Stimulated activated CD4-positive, alpha-beta T cell treated with anti-CD3 and anti-CD28 coated beads, Interleukin-1b, Interleukin-23, amount 100 ng/mL, for 4 hours (primary cell): ENCODE measurements around the gene GRIN1.

Experiments used
- DNase-seq, 2 donors: peaks; one replicate each; pipeline ENCODE4 v3.0.0-alpha.2; 2020; ENCODE audit warnings: low read depth in 2 of 2

Gene GRIN1

DNA sequence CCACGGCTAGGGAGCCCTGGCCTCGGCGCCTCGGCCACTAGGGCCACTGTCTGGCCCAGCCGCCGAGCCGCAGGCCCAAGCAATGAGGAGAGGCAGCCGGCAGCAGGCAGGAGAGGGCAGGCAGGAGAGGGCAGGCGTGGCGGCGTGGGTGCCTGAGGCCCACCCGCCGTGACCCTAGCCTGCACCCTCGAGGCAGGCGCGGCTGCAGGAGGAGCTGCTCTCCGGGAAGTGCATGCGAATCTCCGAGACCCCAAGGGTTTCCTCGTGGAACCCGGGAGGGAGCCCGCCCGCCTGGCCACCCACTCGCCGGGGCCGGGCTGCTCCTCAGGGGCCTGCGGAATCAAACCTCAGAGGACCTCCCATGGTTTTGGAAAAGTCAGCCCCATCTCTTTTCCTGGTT lies 9.3 kb downstream of the GRIN1 start:
- DNase-seq: no peak

DNA sequence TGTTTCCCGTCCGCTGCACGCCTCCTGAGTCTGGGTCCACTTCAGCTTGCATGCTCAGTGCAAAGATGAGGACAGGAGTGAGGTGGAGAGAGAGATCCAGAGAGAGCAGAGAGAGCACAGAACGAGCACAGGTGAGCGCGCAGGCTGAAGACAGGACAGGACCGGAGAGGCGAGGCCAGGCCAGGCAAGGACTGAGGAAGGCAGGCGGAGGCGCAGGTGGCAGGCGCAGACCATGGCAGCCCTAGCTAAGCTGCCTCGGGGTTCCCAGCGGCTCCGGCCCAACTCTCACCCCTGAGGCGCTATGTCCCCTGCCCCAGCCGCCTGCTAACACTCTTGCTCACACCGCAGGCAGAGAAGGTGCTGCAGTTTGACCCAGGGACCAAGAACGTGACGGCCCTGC lies 9.7 kb downstream of the GRIN1 start:
- DNase-seq: no peak

DNA sequence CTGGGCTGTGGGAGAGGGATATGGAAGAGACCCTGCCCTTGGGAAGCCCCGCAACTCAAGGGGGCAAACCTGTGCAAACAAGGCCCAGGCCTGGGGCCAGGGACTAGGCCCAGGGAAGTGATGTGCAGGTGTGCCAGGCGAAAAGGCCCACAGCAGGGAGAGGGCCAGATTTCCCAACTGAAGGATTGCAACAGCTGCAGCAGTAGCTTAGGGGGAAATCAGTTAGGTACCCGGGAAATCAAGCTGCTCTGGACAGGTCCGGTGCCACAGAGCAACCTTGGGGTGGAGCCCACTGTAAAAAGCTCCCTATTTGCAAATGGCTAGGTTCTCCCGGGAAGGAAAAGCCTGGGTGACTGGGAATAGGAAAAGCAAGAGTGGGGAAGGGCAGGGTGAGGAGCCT lies 10.4 kb downstream of the GRIN1 start:
- DNase-seq: no peak

DNA sequence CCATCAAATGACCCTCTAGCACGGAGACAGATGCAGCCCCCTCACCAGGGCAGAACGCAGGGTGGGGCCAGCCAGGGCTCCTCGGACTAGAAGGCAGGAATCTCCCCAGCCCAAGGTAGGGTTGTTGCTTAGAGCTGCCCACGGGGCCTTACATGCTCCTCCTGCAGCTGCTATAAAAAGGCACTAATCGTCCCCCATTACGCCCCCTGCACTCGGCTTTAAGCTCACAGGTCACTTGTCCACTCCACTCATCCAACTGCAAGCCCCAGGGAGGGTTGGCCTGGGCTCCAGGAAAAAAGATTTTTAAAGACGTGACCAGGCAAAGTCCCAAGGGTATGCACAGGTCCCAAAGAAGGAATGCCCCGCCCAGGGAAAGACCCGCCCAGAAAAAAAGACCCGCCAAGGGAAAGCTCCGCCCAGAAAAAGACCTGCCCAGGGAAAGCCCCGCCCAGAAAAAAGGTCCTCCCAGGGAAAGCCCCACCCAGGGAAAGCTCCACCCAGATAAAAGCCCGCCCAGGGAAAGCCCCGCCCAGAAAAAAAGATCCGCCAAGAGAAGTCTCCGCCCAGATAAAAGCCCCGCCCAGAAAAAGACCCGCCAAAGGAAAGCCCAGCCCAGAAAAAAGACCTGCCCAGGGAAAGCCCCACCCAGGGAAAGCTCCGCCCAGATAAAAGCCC lies 11.1 kb downstream of the GRIN1 start:
- DNase-seq: no peak

DNA sequence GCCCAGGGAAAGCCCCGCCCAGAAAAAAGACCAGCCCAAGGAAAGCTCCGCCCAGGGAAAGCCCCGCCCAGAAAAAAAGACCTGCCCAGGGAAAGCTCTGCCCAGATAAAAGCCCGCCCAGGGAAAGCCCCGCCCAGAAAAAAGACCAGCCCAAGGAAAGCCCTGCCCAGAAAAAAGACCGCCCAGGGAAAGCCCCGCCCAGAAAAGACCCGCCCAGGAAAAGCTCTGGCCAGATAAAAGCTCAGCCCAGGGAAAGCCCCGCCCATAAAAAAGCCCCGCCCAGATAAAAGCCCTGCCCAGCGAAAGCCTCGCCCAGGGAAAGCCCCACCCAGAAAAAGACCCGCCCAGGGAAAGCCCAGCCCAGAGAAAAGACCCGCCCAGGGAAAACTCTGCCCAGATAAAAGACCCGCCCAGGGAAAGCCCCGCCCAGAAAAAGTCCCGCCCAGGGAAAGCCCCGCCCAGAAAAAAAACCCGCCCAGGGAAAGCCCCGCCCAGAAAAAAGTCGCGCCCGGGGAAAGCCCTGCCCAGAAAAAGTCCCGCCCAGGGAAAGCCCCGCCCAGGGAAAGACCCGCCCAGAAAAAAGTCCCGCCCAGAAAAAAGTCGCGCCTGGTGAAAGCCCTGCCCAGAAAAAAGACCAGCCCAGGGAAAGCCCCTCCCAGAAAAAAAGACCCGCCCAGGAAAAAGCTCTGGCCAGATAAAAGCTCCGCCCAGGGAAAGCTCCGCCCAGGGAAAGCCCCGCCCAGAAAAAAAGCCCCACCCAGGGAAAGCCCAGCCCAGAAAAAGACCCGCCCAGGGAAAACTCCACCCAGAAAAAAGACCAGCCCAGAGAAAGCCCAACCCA lies 11.9 kb downstream of the GRIN1 start:
- peak in 1 of 2 donors; percentile 54 for DNase-seq

DNA sequence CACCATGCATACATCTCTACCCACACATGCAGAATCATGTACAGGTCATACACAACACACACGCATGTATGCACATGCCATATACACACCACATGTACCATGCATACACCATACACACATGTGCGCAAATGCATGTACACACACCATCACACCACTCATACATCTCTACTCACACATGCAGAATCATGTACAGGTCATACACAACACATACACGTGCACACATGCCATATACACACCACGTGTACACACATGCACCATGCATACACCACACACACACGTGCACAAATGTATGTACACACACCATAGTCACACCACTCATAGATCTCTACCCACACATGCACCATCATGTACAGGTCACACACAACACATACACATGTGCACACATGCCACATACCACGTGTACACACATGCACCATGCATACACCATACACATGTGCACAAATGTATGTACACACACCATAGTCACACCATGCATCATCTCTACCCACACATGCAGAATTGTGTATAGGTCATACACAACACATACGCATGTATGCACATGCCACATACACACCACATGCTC lies 14.0 kb downstream of the GRIN1 start:
- no peak for DNase-seq

DNA sequence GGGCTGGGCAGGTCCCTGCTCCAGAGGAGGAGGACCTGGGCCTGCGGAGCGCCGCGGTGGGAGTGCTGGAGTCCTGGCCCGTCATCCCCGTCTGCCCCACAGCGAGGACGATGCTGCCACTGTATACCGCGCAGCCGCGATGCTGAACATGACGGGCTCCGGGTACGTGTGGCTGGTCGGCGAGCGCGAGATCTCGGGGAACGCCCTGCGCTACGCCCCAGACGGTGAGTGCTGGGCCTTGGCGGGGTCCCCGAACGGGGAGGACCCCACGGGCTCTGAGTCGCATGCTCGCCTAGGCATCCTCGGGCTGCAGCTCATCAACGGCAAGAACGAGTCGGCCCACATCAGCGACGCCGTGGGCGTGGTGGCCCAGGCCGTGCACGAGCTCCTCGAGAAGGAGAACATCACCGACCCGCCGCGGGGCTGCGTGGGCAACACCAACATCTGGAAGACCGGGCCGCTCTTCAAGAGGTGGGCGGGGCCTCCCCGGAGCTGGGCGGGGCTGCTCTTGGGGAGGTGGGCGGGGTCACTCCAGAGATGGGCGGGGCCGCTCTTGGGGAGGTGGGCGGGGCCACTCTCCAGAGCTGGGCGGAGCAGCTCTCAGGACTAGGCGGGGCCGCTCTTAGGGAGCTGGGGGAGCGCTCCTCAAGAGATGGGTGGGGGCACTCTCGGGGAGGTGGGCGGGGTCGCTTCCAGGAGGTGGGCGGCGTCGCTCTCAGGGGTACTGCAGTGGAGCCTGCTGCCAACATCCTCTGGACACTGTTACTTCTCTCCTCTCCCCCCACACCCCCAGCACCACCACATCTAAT lies 17.8 kb downstream of the GRIN1 start:
- peak; percentile 59 to 62 for DNase-seq

DNA sequence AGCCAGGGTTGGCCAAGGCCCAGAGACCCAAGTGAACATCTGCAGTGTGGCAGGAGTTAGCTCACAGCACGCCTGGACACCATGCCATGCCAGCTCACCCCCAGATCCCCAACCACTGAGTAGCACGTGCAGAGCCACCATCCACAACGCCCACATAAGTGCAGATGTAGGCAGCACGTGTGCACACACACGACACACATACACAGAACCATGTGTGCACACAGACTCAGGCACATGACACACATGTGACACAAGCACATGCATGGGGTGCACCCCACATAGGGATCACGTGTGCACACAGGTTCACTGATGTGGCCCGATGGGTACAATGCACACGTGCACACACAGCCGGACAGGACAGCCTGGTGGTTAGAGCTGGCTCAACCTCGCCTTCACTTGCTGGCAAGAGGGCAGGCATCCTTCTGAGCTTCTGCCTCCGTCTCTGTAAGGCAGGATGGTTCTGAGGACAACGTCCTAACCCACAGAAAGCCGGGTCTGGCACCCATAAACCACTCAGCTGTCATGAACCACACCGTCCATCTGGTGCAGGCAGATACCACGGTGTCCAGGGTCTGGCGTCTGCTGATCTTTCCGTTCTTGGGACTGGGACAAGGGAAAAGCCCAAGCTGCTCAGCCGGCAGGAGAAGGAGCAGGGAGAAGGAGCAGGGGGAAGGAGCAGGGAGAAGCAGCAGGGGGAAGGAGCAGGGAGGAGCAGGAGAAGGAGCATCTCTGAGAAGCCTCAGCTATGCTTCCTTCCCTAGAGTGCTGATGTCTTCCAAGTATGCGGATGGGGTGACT lies 18.9 kb downstream of the GRIN1 start:
- DNase-seq: no peak

DNA sequence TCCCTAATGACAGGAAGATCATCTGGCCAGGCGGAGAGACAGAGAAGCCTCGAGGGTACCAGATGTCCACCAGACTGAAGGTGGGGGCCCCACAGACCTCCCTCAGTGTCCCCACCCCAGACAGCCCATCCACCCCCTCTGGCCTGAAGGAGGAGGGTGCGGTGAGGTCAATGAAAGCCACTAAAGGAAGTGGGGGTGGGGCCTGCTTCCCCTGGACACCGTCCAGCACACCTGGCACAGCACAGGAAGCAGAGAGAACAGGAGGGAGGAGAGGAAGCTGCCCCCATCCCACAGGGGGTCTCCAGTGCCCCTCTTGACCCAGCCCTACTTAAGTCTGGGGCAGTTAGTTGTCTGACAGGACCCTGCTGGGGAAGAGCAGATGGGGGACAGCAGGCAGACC lies 19.7 kb downstream of the GRIN1 start:
- no peak for DNase-seq

DNA sequence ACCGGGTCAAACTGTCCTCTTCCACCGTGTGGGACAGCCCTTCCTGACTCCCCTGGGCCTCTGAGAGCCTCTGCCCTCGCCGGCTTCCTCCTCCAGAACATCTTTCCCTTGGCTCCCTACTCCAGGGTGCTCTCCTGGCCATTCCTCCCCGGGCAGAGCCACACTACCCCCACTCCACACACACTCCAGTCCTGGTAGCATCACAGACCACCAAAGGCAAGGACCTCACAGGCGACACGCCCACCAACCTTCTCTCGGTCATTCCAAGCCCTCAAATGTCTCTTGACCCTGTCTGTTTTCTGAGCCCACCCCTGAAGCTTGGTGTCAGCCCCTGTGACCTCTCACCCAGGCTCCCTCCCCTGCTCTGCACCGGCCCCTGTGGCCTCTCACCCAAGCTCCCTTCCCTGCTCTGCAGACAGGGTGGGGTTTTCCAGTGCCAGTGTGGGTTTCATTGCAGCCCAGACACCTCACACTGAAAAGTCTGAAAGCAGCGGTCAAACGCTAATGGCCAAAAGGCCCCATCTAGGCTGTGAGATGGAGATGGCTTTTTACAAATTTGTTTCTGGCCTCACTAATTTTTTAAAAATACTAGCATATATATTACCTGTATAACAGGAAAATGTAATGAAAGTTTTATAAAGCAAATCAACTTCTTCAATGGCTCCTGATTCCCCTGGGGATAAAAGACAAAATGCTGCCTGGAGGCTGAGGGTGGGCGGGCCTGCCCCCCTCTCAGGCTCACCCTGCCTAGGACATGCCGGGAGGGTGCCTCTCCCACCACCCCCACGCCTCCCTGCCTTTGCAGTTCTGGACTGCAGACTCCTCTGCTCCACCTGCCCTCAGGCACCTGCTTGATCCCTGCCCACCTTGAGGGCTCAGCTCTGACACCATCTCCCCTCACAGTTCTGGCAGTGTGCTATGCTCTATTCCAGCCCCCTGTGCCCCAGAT lies 20.4 kb downstream of the GRIN1 start:
- DNase-seq: no peak

DNA sequence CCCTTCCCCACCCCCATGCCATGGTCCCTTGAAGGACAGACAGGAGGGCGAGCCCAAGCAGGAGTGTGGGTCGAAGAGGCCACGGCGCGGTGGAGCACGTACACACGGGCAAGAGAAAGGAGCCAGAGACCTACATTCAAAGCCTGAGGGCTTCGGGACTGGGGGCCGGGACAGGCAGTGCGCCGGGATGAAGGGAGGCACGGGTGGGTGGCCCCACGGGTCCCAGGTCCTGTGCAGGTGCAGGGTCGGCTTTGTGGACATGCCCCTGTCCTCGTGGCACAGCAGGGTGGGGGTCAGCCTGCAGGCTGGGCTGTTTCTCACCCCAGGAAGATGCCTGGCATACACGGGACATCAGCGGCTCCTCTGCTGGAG lies 21.1 kb downstream of the GRIN1 start:
- no peak for DNase-seq

DNA sequence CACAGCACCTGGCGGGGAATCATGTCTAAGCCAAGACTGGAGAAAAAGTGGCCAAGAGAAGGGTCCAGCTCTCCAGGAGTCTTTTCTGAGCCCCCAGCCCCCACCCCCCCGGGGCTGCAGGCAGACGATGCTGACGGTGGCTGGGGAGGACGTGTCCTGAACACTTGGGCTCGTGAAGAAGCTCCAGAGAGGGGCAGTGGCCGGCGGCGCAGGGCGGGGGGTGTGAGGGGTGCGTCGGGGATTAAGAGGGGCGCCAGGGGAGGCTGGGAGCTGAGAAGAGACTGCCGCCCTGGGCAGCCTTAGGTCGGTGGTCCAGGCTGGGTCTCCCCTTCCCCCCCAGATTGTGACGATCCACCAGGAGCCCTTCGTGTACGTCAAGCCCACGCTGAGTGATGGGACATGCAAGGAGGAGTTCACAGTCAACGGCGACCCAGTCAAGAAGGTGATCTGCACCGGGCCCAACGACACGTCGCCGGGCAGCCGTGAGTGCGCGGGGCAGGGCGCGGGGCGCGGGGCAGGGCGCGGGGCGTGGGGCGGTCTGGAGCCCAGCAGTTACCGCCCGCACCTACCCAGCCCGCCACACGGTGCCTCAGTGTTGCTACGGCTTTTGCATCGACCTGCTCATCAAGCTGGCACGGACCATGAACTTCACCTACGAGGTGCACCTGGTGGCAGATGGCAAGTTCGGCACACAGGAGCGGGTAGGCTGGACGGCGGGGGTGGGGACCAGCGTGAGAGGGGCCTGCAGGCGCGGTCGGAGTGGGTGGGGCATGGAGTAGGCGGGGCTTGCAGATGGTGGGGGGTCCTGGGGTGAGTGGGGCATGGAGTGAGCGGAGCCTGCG lies 22.0 kb downstream of the GRIN1 start:
- no peak for DNase-seq

DNA sequence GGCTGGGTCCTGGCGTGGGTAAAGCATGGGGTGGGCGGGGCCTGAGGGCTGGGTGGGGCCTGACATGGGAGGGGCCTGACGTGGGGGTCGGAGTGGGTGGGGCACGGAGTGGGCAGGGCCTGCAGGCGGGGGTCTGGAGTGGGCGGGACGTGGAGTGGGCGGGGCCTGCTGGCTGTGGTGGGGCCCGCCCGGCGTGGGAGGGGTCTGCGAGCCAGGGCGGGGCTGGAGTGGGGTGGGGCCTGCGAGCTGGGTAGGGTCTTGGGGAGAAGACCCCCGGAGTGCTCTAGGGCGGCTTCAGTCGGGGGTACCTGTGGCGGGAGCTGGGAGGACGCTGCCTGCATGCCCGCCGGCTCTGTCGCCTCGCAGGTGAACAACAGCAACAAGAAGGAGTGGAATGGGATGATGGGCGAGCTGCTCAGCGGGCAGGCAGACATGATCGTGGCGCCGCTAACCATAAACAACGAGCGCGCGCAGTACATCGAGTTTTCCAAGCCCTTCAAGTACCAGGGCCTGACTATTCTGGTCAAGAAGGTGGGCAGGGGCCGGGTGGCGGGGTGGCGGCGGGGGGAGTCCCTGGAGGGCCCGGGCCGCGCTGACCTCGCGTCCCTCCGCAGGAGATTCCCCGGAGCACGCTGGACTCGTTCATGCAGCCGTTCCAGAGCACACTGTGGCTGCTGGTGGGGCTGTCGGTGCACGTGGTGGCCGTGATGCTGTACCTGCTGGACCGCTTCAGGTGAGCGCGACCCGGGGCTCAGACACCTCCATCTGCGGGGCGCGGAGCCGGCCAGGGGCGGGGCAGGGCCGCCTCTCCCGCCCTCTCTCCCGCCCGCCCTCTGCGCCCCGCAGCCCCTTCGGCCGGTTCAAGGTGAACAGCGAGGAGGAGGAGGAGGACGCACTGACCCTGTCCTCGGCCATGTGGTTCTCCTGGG lies 22.9 kb downstream of the GRIN1 start:
- DNase-seq: no peak

DNA sequence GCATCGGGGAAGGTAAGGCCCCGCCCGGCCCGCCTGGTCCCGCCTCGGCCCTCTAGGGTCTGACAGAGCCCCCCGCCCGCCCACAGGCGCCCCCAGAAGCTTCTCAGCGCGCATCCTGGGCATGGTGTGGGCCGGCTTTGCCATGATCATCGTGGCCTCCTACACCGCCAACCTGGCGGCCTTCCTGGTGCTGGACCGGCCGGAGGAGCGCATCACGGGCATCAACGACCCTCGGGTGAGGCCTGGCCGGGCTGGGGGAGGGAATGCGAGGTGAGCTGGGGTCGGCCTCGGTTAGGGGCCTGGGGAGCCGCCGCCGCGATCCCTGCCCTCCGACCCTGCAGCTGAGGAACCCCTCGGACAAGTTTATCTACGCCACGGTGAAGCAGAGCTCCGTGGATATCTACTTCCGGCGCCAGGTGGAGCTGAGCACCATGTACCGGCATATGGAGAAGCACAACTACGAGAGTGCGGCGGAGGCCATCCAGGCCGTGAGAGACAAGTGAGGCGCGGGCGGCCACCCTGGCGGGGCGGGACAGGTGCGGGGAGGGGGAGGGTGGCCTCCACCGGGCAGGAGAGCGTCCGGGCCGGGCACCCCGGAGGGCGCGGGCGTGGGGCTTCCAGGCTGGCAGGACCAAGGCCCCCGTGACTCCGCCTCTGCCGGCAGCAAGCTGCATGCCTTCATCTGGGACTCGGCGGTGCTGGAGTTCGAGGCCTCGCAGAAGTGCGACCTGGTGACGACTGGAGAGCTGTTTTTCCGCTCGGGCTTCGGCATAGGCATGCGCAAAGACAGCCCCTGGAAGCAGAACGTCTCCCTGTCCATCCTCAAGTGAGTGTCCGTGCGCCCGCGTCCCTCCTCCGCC lies 23.8 kb downstream of the GRIN1 start:
- DNase-seq: no peak

DNA sequence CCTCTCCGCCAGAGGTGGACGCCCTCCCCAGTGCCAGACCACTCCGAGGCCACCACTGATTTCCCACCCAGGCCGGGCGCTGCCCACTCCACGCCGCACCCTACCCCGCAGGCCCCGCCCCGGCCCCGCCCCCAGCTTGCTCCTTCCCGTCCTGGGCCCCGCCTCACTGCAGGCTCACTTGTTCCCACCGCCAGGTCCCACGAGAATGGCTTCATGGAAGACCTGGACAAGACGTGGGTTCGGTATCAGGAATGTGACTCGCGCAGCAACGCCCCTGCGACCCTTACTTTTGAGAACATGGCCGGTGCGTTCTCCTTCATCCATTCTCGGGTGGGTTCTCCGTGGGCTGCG lies 24.4 kb downstream of the GRIN1 start:
- no peak for DNase-seq

DNA sequence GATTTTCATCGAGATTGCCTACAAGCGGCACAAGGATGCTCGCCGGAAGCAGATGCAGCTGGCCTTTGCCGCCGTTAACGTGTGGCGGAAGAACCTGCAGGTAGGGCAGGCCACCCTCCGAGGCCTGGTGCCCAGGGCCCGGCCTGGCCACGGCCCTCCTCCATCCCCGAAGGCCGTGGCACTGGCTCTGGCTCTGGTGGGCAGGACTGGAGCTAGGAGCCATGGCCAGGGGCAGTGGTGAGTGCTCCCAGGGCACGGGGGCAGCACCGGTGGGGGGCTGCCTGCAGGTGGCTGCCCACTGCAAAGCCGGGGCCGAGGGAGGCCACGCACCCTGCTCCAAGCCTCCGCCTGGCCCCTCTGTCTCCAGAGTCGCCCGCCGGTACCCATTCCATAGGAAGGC lies 24.9 kb downstream of the GRIN1 start:
- DNase-seq: no peak
